SK-N-MC (cell line): ENCODE data around the gene ZMIZ1.

Experiments
- EZH2 ChIP-seq: fragments of 200-600 bp; sonication (generic); IDR thresholded peaks from one replicate; pipeline ENCODE4 v1.6.1; 2017; ENCODE audit warnings: antibody characterized with exemption
- FOXP2 ChIP-seq: optimal IDR thresholded peaks from 2 replicates; pipeline ENCODE3; 2011; ENCODE audit warnings: mild to moderate bottlenecking, moderate library complexity; ENCODE audit not compliant: insufficient read depth; ENCODE audit errors: extremely low read length, control extremely low read depth
- POLR2AphosphoS5 ChIP-seq: IDR thresholded peaks from 2 replicates; pipeline ENCODE4 v1.6.1; 2012; ENCODE audit warnings: mild to moderate bottlenecking, low read depth, low read length, borderline replicate concordance

DNA sequence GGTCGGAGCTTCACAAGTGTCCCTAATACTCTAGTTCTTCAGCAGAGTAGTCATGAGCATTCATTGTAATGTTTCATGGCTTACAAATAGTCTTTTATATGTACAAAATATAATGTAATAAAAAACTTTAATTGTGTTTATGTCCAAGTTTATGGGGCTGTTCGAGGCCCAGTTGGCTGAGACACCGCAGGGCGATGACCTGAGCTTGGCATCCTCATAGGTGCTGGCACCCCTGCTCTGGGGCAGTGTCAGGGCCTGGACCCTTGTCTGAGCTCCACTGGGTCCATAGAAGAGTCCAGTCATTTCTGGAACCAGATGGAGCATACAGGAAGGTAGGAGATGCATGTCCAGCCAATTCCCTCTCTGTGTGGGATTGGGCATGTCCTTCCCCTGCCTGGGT, 12.9 kb upstream of the ZMIZ1 start:
- TF ChIP-seq EZH2 (no peak), POLR2AphosphoS5 (no peak), FOXP2 (no peak)
